ENCODE results near the gene PACS2.

DNA sequence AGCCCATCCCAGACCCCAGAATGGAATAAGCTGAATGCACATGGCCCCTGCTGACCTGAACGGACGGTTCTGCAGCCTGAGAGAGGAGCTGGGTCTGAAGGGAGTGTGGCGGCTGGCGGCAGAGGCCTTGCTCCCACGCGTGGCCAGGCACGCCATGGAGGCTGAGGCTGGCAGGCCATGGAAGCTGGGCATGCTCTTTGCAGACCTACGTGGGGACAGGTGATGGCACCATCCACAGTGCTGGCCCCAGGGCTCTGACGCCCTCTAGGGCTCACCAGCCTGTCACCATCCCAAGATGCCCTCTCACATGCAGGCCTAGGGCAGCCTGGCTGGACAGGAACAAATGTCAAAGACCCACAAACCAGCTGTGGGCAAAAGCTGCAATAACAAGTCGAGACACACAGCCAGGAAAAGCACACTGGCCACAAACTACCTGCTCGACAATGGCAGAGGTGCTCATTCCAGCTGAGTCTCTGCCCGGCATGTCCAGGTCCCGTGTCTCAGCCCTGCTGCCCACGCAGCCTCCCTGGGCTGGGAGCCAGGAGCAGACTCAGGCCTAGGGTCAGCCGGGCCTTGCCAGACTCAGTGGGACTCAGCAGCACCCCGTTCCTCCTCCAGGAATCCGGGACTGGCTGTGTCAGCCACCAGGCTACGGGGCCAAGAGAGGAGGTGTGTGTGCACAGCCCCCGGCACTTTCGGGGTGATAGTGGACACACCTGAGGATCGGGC, 46.6 kb upstream of the PACS2 start:
- TF ChIP-seq ZFP3 (CRISPR knock-in tag; IDR thresholded peaks at IDR 0.05) = no peak
- TF ChIP-seq ESRRG (CRISPR knock-in tag; IDR thresholded peaks at IDR 0.05) = no peak
- TF ChIP-seq, protein P1, sequence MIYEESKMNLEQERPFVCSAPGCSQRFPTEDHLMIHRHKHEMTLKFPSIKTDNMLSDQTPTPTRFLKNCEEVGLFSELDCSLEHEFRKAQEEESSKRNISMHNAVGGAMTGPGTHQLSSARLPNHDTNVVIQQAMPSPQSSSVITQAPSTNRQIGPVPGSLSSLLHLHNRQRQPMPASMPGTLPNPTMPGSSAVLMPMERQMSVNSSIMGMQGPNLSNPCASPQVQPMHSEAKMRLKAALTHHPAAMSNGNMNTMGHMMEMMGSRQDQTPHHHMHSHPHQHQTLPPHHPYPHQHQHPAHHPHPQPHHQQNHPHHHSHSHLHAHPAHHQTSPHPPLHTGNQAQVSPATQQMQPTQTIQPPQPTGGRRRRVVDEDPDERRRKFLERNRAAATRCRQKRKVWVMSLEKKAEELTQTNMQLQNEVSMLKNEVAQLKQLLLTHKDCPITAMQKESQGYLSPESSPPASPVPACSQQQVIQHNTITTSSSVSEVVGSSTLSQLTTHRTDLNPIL (CRISPR knock-in tag; IDR thresholded peaks at IDR 0.05; ENCODE audit: low read depth) = no peak
- no peak for TF ChIP-seq ZNF565 (CRISPR knock-in tag; conservative IDR thresholded peaks at IDR 0.05; ENCODE audit: low read depth)
- TF ChIP-seq ZNF8 (CRISPR knock-in tag; IDR thresholded peaks at IDR 0.05) = no peak
- TF ChIP-seq GLIS3 (CRISPR knock-in tag; IDR thresholded peaks at IDR 0.05) = no peak
- no peak for TF ChIP-seq ZFP30 (CRISPR knock-in tag; IDR thresholded peaks at IDR 0.05)
- TF ChIP-seq ISL1 (CRISPR knock-in tag; IDR thresholded peaks at IDR 0.05) = no peak
- TF ChIP-seq PPARA (CRISPR knock-in tag; IDR thresholded peaks at IDR 0.05; ENCODE audit: borderline replicate concordance) = no peak
- TF ChIP-seq RARB (CRISPR knock-in tag; IDR thresholded peaks at IDR 0.05) = no peak
- TF ChIP-seq PATZ1 (CRISPR knock-in tag; IDR thresholded peaks at IDR 0.05; ENCODE audit: borderline replicate concordance) = no peak
- no peak for TF ChIP-seq OSR1 (CRISPR knock-in tag; IDR thresholded peaks at IDR 0.05)
- no peak for TF ChIP-seq ARNTL (CRISPR knock-in tag; IDR thresholded peaks at IDR 0.05; ENCODE audit: borderline replicate concordance, low read depth)
